ENCODE results near the gene TOX2.
A peak's percentile ranks its signal among the peaks of the same experiment; 100 is the strongest.

The TOX2 gene

GRCh38 chr20:44015733-44016103, 101.1 kb downstream of the TOX2 start:
- peaks cover 20% of the 10 kb centered on the region for H3K4me1 ChIP-seq (ENCODE audit: insufficient read depth, poor library complexity, severe bottlenecking)
- H3K27ac ChIP-seq (ENCODE audit: poor library complexity, severe bottlenecking), result no peak overlapping the region

GRCh38 chr20:44016525-44016924, 101.9 kb downstream of the TOX2 start:
- Histone ChIP-seq H3K9me3 (ENCODE audit: severe bottlenecking) (no peaks in the 10 kb centered on the region), H3K4me3 (ENCODE audit: severe bottlenecking) (no peak overlapping the region), H3K27me3 (ENCODE audit: insufficient read depth, poor library complexity, severe bottlenecking) (no peaks in the 10 kb centered on the region), H3K4me1 (ENCODE audit: insufficient read depth, poor library complexity, severe bottlenecking) (peaks cover 20% of the 10 kb centered on the region), H3K36me3 (ENCODE audit: low read depth) (no peaks in the 10 kb centered on the region), H3K27ac (ENCODE audit: poor library complexity, severe bottlenecking) (no peak overlapping the region)
- DNase-seq (ENCODE audit: low spot score) (peak; percentile 47), ATAC-seq (ENCODE audit: low read depth) (no peak)
- TF ChIP-seq CTCF (IDR thresholded peaks at IDR 0.05; ENCODE audit: poor library complexity, severe bottlenecking), result no peak

More at GRCh38 chr20:44015733-44016103, 101.1 kb downstream of the TOX2 start:
- no peaks in the 10 kb centered on the region for H3K36me3 ChIP-seq (ENCODE audit: low read depth)
- no peaks in the 10 kb centered on the region for H3K27me3 ChIP-seq (ENCODE audit: insufficient read depth, poor library complexity, severe bottlenecking)
- no peak overlapping the region for H3K4me3 ChIP-seq (ENCODE audit: severe bottlenecking)
- no peak for TF ChIP-seq CTCF (IDR thresholded peaks at IDR 0.05; ENCODE audit: poor library complexity, severe bottlenecking)
- ATAC-seq (ENCODE audit: low read depth) (no peak), DNase-seq (ENCODE audit: low spot score) (no peak)
- no peaks in the 10 kb centered on the region for H3K9me3 ChIP-seq (ENCODE audit: severe bottlenecking)

GRCh38 chr20:44017211-44017610, 102.6 kb downstream of the TOX2 start:
- no peaks in the 10 kb centered on the region for H3K27me3 ChIP-seq (ENCODE audit: insufficient read depth, poor library complexity, severe bottlenecking)
- no peaks in the 10 kb centered on the region for H3K36me3 ChIP-seq (ENCODE audit: low read depth)
- peaks cover 20% of the 10 kb centered on the region for H3K4me1 ChIP-seq (ENCODE audit: insufficient read depth, poor library complexity, severe bottlenecking)
- DNase-seq (ENCODE audit: low spot score), result peak; percentile 57
- ATAC-seq (ENCODE audit: low read depth), result no peak
- H3K9me3 ChIP-seq (ENCODE audit: severe bottlenecking), result no peaks in the 10 kb centered on the region
- no peak overlapping the region for H3K27ac ChIP-seq (ENCODE audit: poor library complexity, severe bottlenecking)
- TF ChIP-seq CTCF (IDR thresholded peaks at IDR 0.05; ENCODE audit: poor library complexity, severe bottlenecking), result no peak
- H3K4me3 ChIP-seq (ENCODE audit: severe bottlenecking), result no peak overlapping the region

GRCh38 chr20:44017905-44018258, 103.2 kb downstream of the TOX2 start:
- TF ChIP-seq CTCF (IDR thresholded peaks at IDR 0.05; ENCODE audit: poor library complexity, severe bottlenecking), result no peak
- H3K36me3 ChIP-seq (ENCODE audit: low read depth), result no peaks in the 10 kb centered on the region
- no peak overlapping the region for H3K4me3 ChIP-seq (ENCODE audit: severe bottlenecking)
- H3K4me1 ChIP-seq (ENCODE audit: insufficient read depth, poor library complexity, severe bottlenecking), result peaks cover 20% of the 10 kb centered on the region
- DNase-seq (ENCODE audit: low spot score) (no peak), ATAC-seq (ENCODE audit: low read depth) (no peak; the same call in 2 of the 3 replicates)
- H3K9me3 ChIP-seq (ENCODE audit: severe bottlenecking), result no peaks in the 10 kb centered on the region
- no peaks in the 10 kb centered on the region for H3K27me3 ChIP-seq (ENCODE audit: insufficient read depth, poor library complexity, severe bottlenecking)
- peak overlapping the region; percentile 21 for H3K27ac ChIP-seq (ENCODE audit: poor library complexity, severe bottlenecking)

- Histone ChIP-seq H3K27me3 (ENCODE audit: insufficient read depth, poor library complexity, severe bottlenecking) (no peaks in the 10 kb centered on the region), H3K4me1 (ENCODE audit: insufficient read depth, poor library complexity, severe bottlenecking) (peaks cover 20% of the 10 kb centered on the region), H3K27ac (ENCODE audit: poor library complexity, severe bottlenecking) (peak overlapping the region; percentile 21), H3K36me3 (ENCODE audit: low read depth) (no peaks in the 10 kb centered on the region), H3K9me3 (ENCODE audit: severe bottlenecking) (no peaks in the 10 kb centered on the region), H3K4me3 (ENCODE audit: severe bottlenecking) (no peak overlapping the region)
- TF ChIP-seq CTCF (IDR thresholded peaks at IDR 0.05; ENCODE audit: poor library complexity, severe bottlenecking), result no peak
- peak; percentile 96 for ATAC-seq (ENCODE audit: low read depth)
- peak; percentile 99 for DNase-seq (ENCODE audit: low spot score)
Measured at GRCh38 chr20:44018259-44018941, 103.7 kb downstream of the TOX2 start.
